Measurements from ENCODE around the gene LYVE1. TPM values are rescaled to one million over a fixed set of nuclear protein-coding genes. Genes with fewer than 3 reads are reported as not detected.

LYVE1 gene
- total RNA-seq, 1 experiment from 2014 or later, result 0.11 TPM

- no peaks in the 10 kb centered on the region for H3K9me3 ChIP-seq (ENCODE audit: low read depth, low read length, poor library complexity, severe bottlenecking)
- ChIA-PET POLR2A (ENCODE audit: low non-redundant PET) (no interaction called here), CTCF (no interaction called here)
- no peaks in the 10 kb centered on the region for H3K27me3 ChIP-seq (replicated peaks; ENCODE audit: insufficient read depth, low read depth, low read length, poor library complexity)
- no peak overlapping the region for H3K4me3 ChIP-seq (ENCODE audit: low read depth, low read length, poor library complexity, severe bottlenecking)
- H3K4me1 ChIP-seq (ENCODE audit: insufficient read depth, low read length, poor library complexity, severe bottlenecking), result peaks cover 59% of the 10 kb centered on the region
- intact Hi-C loops (cut with micrococcal nuclease; ENCODE audit: unreplicated experiment), result no loop called here
- TF ChIP-seq CTCF (conservative IDR thresholded peaks at IDR 0.05; ENCODE audit: low read depth, low read length), result no peak
- peak overlapping the region; percentile 94 for H3K27ac ChIP-seq (ENCODE audit: low read depth, low read length, poor library complexity, severe bottlenecking)
- DNase-seq (ENCODE audit: low spot score), result peak; percentile 80
- no peaks in the 10 kb centered on the region for H3K36me3 ChIP-seq (ENCODE audit: insufficient read depth, low read length, poor library complexity, severe bottlenecking)
- BruUV-seq (replicated peaks), result no TSS peak
Observed at GRCh38 chr11:10590218-10590915, 21.9 kb upstream of the LYVE1 start.

- Histone ChIP-seq H3K4me3 (ENCODE audit: low read depth, low read length, poor library complexity, severe bottlenecking) (no peak overlapping the region), H3K4me1 (ENCODE audit: insufficient read depth, low read length, poor library complexity, severe bottlenecking) (peaks cover 65% of the 10 kb centered on the region), H3K27me3 (replicated peaks; ENCODE audit: insufficient read depth, low read depth, low read length, poor library complexity) (no peaks in the 10 kb centered on the region), H3K9me3 (ENCODE audit: low read depth, low read length, poor library complexity, severe bottlenecking) (no peaks in the 10 kb centered on the region), H3K36me3 (ENCODE audit: insufficient read depth, low read length, poor library complexity, severe bottlenecking) (no peaks in the 10 kb centered on the region), H3K27ac (ENCODE audit: low read depth, low read length, poor library complexity, severe bottlenecking) (peak overlapping the region; percentile 56)
- TF ChIP-seq EZH2 (IDR thresholded peaks at IDR 0.05; ENCODE audit: borderline replicate concordance, low read depth, low read length, poor library complexity, severe bottlenecking) (no peak), CTCF (conservative IDR thresholded peaks at IDR 0.05; ENCODE audit: low read depth, low read length) (no peak)
- intact Hi-C loops (cut with micrococcal nuclease; ENCODE audit: unreplicated experiment), result no loop called here
- no TSS peak for BruUV-seq (replicated peaks)
- POLR2A ChIA-PET (ENCODE audit: low non-redundant PET), result no interaction called here
- CTCF ChIA-PET, result no interaction called here
- no peak for DNase-seq (ENCODE audit: low spot score)
Observed at GRCh38 chr11:10588904-10589303, 20.4 kb upstream of the LYVE1 start.

- POLR2A ChIA-PET (ENCODE audit: low non-redundant PET), result no interaction called here
- BruUV-seq (replicated peaks), result no TSS peak
Observed at GRCh38 chr11:10587995-10588394, 19.5 kb upstream of the LYVE1 start.

More at GRCh38 chr11:10587995-10588394, 19.5 kb upstream of the LYVE1 start:
- Histone ChIP-seq H3K27ac (ENCODE audit: low read depth, low read length, poor library complexity, severe bottlenecking) (no peak overlapping the region), H3K4me3 (ENCODE audit: low read depth, low read length, poor library complexity, severe bottlenecking) (no peak overlapping the region), H3K9me3 (ENCODE audit: low read depth, low read length, poor library complexity, severe bottlenecking) (no peaks in the 10 kb centered on the region), H3K27me3 (replicated peaks; ENCODE audit: insufficient read depth, low read depth, low read length, poor library complexity) (no peaks in the 10 kb centered on the region), H3K4me1 (ENCODE audit: insufficient read depth, low read length, poor library complexity, severe bottlenecking) (peaks cover 67% of the 10 kb centered on the region), H3K36me3 (ENCODE audit: insufficient read depth, low read length, poor library complexity, severe bottlenecking) (no peaks in the 10 kb centered on the region)
- intact Hi-C loops (cut with micrococcal nuclease; ENCODE audit: unreplicated experiment), result no loop called here
- DNase-seq (ENCODE audit: low spot score), result no peak
- CTCF ChIA-PET, result no interaction called here
- TF ChIP-seq EZH2 (IDR thresholded peaks at IDR 0.05; ENCODE audit: borderline replicate concordance, low read depth, low read length, poor library complexity, severe bottlenecking) (no peak), CTCF (conservative IDR thresholded peaks at IDR 0.05; ENCODE audit: low read depth, low read length) (no peak)

All from A673 (cell line).